Measurements from ENCODE around the gene SAPCD1. TPM values are rescaled to one million over a fixed set of nuclear protein-coding genes. Genes with fewer than 3 reads are reported as not detected.

Gene SAPCD1
- total RNA-seq = 16.4 and 18.9 TPM in 2 replicates

DNA sequence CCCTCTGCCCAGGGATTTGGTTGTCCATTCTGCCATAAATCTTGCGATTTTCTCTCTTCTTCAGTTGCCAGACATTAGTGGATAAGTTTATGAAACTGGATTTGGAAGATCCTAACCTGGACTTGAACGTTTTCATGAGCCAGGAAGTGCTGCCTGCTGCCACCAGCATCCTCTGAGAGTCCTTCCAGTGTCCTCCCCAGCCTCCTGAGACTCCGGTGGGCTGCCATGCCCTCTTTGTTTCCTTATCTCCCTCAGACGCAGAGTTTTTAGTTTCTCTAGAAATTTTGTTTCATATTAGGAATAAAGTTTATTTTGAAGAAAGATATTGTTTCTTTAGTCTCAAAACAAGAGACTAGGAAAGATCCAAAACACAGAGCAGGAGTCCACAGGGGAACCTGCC, at the start of gene SAPCD1:
Gene SAPCD1, plus strand, starts transcription at position 301 of the 400 bp plus-strand sequence. CDS start 399 bp downstream, outside the sequence.
- peaks cover 64% of the 10 kb centered on the region for H3K36me3 Mint-ChIP-seq (ENCODE audit: low read depth)
- H3K4me3 Mint-ChIP-seq (ENCODE audit: low read depth) = no peak within 1 kb of the TSS
- intact Hi-C loops (cut with micrococcal nuclease) = no loop called here
- no peak within 1 kb of the TSS for H3K27ac Mint-ChIP-seq
- no peaks in the 10 kb centered on the region for H3K9me3 Mint-ChIP-seq
- DNase-seq (ENCODE audit: low spot score) = no peak
- H3K27me3 Mint-ChIP-seq (ENCODE audit: low read depth) = no peaks in the 10 kb centered on the region
- H3K4me1 Mint-ChIP-seq (ENCODE audit: low read depth) = peaks cover 6% of the 10 kb centered on the region

DNA sequence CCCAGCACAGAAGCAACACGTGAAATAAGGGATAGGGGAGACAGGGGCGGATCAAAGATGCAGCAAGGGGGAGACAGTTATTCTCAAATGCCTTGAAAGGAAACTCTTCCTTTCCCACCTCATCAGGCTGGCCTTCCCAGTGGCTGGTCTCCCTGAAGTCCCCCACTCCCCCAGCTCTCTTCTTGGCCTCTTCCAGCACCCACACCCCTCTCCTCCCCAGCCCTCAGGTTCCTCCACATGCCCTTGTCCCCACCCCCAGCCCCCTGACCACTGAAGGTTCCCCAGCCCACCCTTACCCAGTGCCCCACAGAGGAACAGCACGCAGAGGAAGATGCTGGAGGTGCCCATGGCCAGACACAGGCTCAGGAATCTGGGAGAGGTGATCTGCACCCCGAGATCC, 49.0 kb upstream of the SAPCD1 start:
- Mint-ChIP-seq H3K27me3 (ENCODE audit: low read depth) (peaks cover 9% of the 10 kb centered on the region), H3K4me3 (ENCODE audit: low read depth) (no peak overlapping the region), H3K9me3 (no peaks in the 10 kb centered on the region), H3K27ac (no peak overlapping the region), H3K36me3 (ENCODE audit: low read depth) (no peaks in the 10 kb centered on the region), H3K4me1 (ENCODE audit: low read depth) (peaks cover 9% of the 10 kb centered on the region)
- DNase-seq (ENCODE audit: low spot score) = no peak
- intact Hi-C loops (cut with micrococcal nuclease) = no loop called here

DNA sequence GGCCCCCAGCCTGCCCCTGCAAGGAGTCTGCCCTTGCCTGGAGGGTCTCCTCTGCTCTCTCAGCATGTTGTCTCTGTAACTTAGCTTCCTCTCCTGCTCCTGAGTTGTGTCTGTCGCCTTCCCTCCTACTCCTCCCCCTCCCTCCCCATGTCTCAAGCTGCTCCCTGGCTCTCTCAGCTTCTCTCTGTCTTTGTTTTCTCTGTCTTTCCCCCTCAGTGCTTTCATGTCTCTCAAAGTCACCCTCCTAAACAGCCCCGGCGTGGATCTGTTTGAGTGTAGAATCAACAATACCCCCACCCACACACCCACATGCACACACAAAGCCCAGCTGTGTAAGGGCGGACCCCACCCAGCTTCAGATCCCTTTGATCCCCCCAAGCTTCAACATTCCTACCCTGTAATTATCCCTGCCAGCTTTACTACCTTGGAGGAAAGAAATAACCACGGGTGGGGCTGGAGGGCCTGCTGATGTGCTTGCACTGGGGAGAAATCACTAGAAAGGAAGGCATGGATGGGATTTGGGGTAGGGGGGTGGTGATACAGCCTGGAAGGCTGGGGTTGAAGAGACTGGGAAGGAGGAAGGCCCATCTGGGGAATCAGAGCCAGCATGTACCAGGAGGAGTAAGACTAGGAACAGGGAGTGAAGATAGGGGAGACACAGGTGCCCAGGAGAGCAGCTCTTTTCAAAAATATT, 48.3 kb upstream of the SAPCD1 start:
- H3K4me1 Mint-ChIP-seq (ENCODE audit: low read depth) = peaks cover 9% of the 10 kb centered on the region
- no peak for DNase-seq (ENCODE audit: low spot score)
- no peak overlapping the region for H3K4me3 Mint-ChIP-seq (ENCODE audit: low read depth)
- intact Hi-C loops (cut with micrococcal nuclease) = no loop called here
- H3K27ac Mint-ChIP-seq = no peak overlapping the region
- no peaks in the 10 kb centered on the region for H3K9me3 Mint-ChIP-seq
- H3K27me3 Mint-ChIP-seq (ENCODE audit: low read depth) = peaks cover 9% of the 10 kb centered on the region
- H3K36me3 Mint-ChIP-seq (ENCODE audit: low read depth) = no peaks in the 10 kb centered on the region

DNA sequence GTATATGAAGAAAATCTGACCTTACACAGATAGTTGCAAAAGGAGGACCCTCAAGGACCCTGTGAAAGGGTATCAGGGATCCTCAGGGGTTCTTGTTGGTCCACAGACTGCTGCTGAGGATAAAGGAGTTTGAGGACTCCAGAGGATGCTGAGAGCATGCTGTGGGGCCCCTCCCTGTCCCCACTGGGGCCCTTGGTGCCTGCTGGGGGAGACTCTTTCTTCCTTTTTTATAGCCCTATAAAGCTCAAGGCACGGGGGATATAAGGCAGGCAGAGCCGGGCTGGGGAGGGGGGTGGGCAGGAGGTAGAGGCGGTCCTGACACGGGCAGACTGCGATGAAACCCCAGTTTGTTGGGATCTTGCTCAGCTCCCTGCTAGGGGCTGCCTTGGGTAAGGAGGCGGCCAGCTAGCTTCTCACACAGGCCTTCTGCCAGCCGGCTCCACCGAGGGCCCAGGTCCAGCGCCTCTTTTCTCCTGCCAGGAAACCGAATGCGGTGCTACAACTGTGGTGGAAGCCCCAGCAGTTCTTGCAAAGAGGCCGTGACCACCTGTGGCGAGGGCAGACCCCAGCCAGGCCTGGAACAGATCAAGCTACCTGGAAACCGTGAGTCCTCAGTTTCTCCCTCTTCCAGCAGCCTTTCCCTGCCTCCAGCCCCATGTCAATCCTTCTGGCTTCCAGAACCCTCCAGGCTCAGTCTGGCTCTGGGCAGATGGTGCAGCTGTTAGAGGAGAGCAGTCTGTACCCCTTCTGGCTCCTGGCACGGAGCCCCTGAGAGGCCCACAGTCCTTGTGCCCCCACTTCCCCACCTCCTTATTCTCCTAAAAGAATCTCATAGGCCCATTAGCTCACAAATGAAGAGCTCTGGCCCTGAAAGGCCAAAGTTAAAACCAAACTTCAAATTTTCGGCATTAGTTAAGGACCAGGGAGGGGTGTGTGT, 47.2 kb upstream of the SAPCD1 start, which contains the start of gene LY6G6D:
Gene LY6G6D, plus strand, starts transcription at position 327 of the 937 bp plus-strand sequence. Its CDS starts 8 bp downstream, at position 335.
- intact Hi-C loops (cut with micrococcal nuclease) = no loop called here
- Mint-ChIP-seq H3K27ac (no peak within 1 kb of the TSS), H3K9me3 (no peaks in the 10 kb centered on the region), H3K4me3 (ENCODE audit: low read depth) (no peak within 1 kb of the TSS), H3K27me3 (ENCODE audit: low read depth) (peaks cover 13% of the 10 kb centered on the region), H3K36me3 (ENCODE audit: low read depth) (no peaks in the 10 kb centered on the region), H3K4me1 (ENCODE audit: low read depth) (peaks cover 9% of the 10 kb centered on the region)
- no peak for DNase-seq (ENCODE audit: low spot score)

DNA sequence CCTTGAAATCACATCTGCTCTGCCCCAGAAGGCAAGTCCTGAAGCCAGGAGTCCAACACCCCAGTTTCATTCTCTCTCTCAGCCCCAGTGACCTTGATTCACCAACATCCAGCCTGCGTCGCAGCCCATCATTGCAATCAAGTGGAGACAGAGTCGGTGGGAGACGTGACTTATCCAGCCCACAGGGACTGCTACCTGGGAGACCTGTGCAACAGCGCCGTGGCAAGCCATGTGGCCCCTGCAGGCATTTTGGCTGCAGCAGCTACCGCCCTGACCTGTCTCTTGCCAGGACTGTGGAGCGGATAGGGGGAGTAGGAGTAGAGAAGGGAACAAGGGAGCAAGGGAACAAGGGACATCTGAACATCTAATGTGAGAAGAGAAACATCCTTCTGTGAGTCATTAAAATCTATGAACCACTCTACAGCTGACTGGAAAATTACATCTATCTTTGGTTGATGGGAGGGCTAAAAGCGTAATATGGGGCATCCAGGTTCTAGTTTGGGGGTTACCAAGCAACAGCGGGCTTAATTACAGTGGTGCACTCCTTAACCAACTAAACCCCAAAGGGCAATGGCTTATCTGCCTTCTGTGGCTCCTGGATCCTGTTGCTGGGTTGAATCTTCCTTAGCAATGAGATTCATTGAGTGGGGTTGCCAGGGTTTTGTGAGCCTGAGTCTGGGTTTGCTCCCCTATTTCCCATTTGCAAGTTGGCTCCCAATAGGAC, 44.8 kb upstream of the SAPCD1 start:
- H3K27ac Mint-ChIP-seq = no peak overlapping the region
- H3K9me3 Mint-ChIP-seq = no peaks in the 10 kb centered on the region

DNA sequence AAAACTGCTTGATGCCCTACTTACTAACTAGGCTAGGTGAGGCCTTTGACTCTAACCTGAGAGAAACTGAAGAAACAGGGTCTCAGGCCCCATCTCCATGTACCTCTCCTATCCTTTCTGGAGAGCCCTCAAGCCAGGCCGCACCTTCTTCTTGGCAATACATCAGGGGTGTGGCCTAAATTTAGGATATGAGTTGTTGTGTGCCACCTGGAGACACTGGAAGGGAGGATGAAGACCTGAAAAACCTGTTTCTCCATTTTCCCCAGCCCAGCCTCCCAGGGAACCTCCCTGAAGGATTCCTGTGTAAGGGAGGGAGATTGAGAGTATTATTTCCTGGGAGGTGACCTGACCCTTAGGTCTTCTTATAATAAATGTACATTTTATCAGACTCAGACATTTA, 44.2 kb upstream of the SAPCD1 start:
- Mint-ChIP-seq H3K27ac (no peak overlapping the region), H3K4me3 (ENCODE audit: low read depth) (no peak overlapping the region), H3K27me3 (ENCODE audit: low read depth) (peaks cover 8% of the 10 kb centered on the region), H3K36me3 (ENCODE audit: low read depth) (no peaks in the 10 kb centered on the region), H3K4me1 (ENCODE audit: low read depth) (peaks cover 7% of the 10 kb centered on the region), H3K9me3 (no peaks in the 10 kb centered on the region)
- DNase-seq (ENCODE audit: low spot score) = no peak
- intact Hi-C loops (cut with micrococcal nuclease) = no loop called here

More for the DNA sequence above, 44.8 kb upstream of the SAPCD1 start:
- Mint-ChIP-seq H3K4me3 (ENCODE audit: low read depth) (no peak overlapping the region), H3K36me3 (ENCODE audit: low read depth) (no peaks in the 10 kb centered on the region), H3K27me3 (ENCODE audit: low read depth) (peaks cover 11% of the 10 kb centered on the region), H3K4me1 (ENCODE audit: low read depth) (peaks cover 7% of the 10 kb centered on the region)
- intact Hi-C loops (cut with micrococcal nuclease) = no loop called here
- DNase-seq (ENCODE audit: low spot score) = no peak

DNA sequence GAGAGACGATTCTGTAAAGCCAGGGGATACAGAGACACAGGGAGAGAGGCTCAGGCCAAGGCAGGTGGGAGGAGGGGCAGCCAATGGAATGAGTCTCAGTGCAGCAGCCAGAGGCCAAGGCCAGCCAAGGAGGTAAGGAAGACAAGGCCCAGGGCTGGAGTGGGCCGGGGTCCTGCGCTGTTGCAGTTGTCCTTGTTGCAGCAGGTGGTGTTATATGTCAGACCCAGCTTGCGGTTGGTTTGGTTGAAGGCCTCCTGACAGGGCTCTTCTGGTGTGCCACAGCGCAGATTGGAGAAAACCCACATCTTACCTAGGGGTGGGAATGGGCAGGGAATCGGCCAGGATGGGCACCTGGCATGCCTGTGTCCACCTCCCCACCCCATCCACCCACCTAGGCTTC, 43.5 kb upstream of the SAPCD1 start:
- peaks cover 7% of the 10 kb centered on the region for H3K27me3 Mint-ChIP-seq (ENCODE audit: low read depth)
- no peak overlapping the region for H3K4me3 Mint-ChIP-seq (ENCODE audit: low read depth)
- intact Hi-C loops (cut with micrococcal nuclease) = no loop called here
- H3K9me3 Mint-ChIP-seq = no peaks in the 10 kb centered on the region
- DNase-seq (ENCODE audit: low spot score) = no peak
- no peak overlapping the region for H3K27ac Mint-ChIP-seq
- no peaks in the 10 kb centered on the region for H3K36me3 Mint-ChIP-seq (ENCODE audit: low read depth)
- H3K4me1 Mint-ChIP-seq (ENCODE audit: low read depth) = peaks cover 7% of the 10 kb centered on the region

DNA sequence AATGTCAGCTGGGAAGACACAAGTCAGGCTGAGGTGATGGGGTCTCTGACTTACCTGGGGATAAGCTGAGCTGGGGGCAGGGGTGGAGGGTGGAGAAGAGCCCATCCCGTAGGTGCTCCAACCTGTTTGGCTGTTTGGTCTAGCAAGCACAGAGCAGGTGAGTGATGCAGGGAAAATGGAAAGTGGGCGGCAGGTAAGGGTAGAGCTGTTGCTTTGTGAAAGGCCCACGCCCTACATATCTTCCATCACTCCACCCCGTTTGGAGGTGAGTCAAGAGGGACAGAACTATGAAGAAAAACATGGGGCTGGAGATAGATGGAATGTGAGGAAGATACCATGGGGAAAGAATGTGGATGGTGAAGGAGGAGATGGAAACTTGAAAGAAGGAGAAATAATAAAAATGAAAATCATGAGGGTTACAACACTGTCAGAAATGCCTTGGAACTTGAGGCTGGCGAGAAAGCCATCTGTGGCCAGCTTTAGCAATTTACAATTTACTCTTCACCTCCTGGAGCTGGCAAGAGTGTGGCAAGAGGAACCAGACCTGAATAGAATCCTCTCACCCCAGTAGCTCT, 42.2 kb upstream of the SAPCD1 start:
- peaks cover 5% of the 10 kb centered on the region for H3K27me3 Mint-ChIP-seq (ENCODE audit: low read depth)
- no peak overlapping the region for H3K27ac Mint-ChIP-seq
- no peak for DNase-seq (ENCODE audit: low spot score)
- intact Hi-C loops (cut with micrococcal nuclease) = no loop called here
- H3K9me3 Mint-ChIP-seq = no peaks in the 10 kb centered on the region
- no peak overlapping the region for H3K4me3 Mint-ChIP-seq (ENCODE audit: low read depth)
- no peaks in the 10 kb centered on the region for H3K36me3 Mint-ChIP-seq (ENCODE audit: low read depth)
- H3K4me1 Mint-ChIP-seq (ENCODE audit: low read depth) = peaks cover 7% of the 10 kb centered on the region

DNA sequence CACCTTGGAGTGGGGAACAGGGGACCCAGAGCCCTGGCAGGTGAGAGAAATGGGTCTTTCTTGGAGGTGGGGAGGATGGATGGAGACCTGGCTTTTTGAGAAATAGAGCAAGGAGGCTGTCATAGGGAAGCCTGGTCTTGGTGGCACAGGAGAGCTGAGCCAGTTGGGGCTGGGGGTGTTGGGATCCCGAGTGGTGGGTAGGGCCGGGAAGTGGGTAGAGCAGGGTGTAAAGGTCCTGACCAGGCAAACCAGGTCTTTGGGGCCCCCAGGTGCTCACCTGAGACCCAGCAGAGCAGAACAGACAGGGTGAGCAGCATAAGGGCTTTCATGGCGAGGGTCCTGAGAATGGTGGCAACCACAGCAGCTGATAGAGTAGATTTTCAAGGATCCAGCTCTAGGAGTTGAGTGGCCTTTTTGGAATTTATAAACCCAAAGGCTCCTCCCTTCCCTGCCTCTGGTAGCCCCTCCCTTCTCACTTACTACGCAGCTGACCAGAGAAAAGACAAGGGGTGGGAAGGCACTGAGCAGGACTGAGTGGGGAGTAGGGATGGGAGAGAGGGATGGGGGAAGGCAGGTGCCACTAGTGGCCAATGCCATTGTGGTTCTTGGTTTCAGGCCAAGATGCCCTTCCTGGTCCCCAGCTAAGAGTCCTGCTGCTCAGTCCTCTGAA, 41.0 kb upstream of the SAPCD1 start, which contains the start of gene LY6G6C:
Gene LY6G6C, minus strand, starts transcription at position 396 of the 670 bp plus-strand sequence. Its CDS starts 67 bp downstream, at position 329.
- intact Hi-C loops (cut with micrococcal nuclease) = no loop called here
- H3K4me1 Mint-ChIP-seq (ENCODE audit: low read depth) = peaks cover 17% of the 10 kb centered on the region
- no peak within 1 kb of the TSS for H3K4me3 Mint-ChIP-seq (ENCODE audit: low read depth)
- no peaks in the 10 kb centered on the region for H3K9me3 Mint-ChIP-seq
- DNase-seq (ENCODE audit: low spot score) = no peak
- H3K27me3 Mint-ChIP-seq (ENCODE audit: low read depth) = peaks cover 5% of the 10 kb centered on the region
- peaks cover 3% of the 10 kb centered on the region for H3K36me3 Mint-ChIP-seq (ENCODE audit: low read depth)
- no peak within 1 kb of the TSS for H3K27ac Mint-ChIP-seq

DNA sequence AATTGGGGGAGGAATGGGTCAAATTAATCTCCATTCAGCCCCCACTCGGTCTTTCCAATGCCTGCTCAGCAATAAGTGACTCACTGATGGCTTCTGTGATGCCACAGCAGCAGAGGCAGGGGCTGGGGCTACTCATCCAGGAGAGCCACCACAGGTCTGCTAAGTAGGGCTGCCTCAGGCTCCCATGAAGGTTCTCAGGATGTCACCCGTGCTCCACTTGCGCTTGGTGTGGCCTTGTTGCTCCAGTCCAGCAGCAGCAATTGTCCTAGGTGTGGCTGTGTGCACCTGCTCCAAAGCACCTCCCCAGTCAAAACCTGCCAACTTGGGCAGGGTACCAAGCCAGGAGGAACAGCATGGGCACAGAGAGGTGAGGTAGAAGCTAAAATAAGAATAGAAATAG, 40.3 kb upstream of the SAPCD1 start:
- no peak for DNase-seq (ENCODE audit: low spot score)
- Mint-ChIP-seq H3K27me3 (ENCODE audit: low read depth) (peaks cover 5% of the 10 kb centered on the region), H3K9me3 (no peaks in the 10 kb centered on the region), H3K4me1 (ENCODE audit: low read depth) (peaks cover 24% of the 10 kb centered on the region), H3K36me3 (ENCODE audit: low read depth) (peaks cover 7% of the 10 kb centered on the region), H3K4me3 (ENCODE audit: low read depth) (no peak overlapping the region), H3K27ac (no peak overlapping the region)
- intact Hi-C loops (cut with micrococcal nuclease) = no loop called here

DNA sequence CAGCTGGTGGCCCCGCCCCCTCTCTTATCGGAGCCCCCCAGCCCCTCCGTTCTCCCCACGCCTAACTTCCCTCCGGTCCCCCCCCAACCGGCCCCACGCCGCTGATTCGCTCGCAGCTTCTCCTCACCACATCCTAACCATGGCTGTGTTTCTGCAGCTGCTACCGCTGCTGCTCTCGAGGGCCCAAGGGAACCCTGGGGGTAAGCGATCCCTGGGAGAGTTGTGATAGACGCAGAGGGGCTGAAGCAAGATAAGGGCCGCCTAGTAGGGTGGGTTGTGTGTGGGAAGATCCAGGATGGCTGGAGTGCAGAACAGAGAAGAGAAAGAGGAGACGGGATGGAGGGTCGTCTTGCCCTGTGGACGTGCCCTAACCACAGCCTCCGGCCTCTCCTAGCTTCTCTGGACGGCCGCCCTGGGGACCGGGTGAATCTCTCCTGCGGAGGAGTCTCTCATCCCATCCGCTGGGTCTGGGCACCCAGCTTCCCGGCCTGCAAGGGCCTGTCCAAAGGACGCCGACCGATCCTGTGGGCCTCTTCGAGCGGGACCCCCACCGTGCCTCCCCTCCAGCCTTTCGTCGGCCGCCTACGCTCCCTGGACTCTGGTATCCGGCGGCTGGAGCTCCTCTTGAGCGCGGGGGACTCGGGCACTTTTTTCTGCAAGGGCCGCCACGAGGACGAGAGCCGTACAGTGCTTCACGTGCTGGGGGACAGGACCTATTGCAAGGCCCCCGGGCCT, 39.0 kb upstream of the SAPCD1 start, which contains the start of gene MPIG6B:
Gene MPIG6B, plus strand, starts transcription at position 129 of the 735 bp plus-strand sequence. Its CDS starts 11 bp downstream, at position 140.
- no peaks in the 10 kb centered on the region for H3K9me3 Mint-ChIP-seq
- no peak within 1 kb of the TSS for H3K4me3 Mint-ChIP-seq (ENCODE audit: low read depth)
- no peak for DNase-seq (ENCODE audit: low spot score)
- intact Hi-C loops (cut with micrococcal nuclease) = no loop called here
- peaks cover 5% of the 10 kb centered on the region for H3K27me3 Mint-ChIP-seq (ENCODE audit: low read depth)
- peaks cover 32% of the 10 kb centered on the region for H3K4me1 Mint-ChIP-seq (ENCODE audit: low read depth)
- no peak within 1 kb of the TSS for H3K27ac Mint-ChIP-seq
- peaks cover 10% of the 10 kb centered on the region for H3K36me3 Mint-ChIP-seq (ENCODE audit: low read depth)
